HL-60/S4 treated with retinoic acid at 250 ng/mL for 4 days and 3 days (cell line): ENCODE results near the gene CDK2AP2.
"Not testable (repeated sequence)": the region's sequence is repeated elsewhere in the genome, so short reads cannot be mapped to it uniquely, and the experiment has no call there.

Experiments
- in situ Hi-C: fragments of 300-500 bp; cut with MboI; formaldehyde crosslinking; loops from 2 replicates; pipeline ENCODE4 v1.7.0; 2022; ENCODE audit warnings: low sequenced_read_pairs

CDK2AP2 gene

GRCh38 chr11:67524480-67524808 is 16.5 kb upstream of the CDK2AP2 start:
- in situ Hi-C loops: no loop called here

GRCh38 chr11:67523556-67524479 is 15.9 kb upstream of the CDK2AP2 start:
- in situ Hi-C loops: no loop called here

- in situ Hi-C loops: no loop called here
Measured at GRCh38 chr11:67522844-67523555, 15.0 kb upstream of the CDK2AP2 start, which contains the start of gene CABP2. CABP2 (minus strand) TSS chr11:67523446; CDS start chr11:67523326, 120 bp downstream.

GRCh38 chr11:67522338-67522737 is 14.4 kb upstream of the CDK2AP2 start:
- in situ Hi-C loops: no loop called here

GRCh38 chr11:67521924-67522323 is 14.0 kb upstream of the CDK2AP2 start:
- in situ Hi-C loops: no loop called here

GRCh38 chr11:67520856-67521824 is 13.2 kb upstream of the CDK2AP2 start:
- in situ Hi-C loops: no loop called here

GRCh38 chr11:67519726-67520125 is 11.8 kb upstream of the CDK2AP2 start:
- in situ Hi-C loops: no loop called here

GRCh38 chr11:67517784-67518552 is 10.0 kb upstream of the CDK2AP2 start:
- in situ Hi-C loops: no loop called here

GRCh38 chr11:67516806-67517205 is 8.8 kb upstream of the CDK2AP2 start:
- in situ Hi-C loops: no loop called here

- in situ Hi-C loops: no loop called here
Measured at GRCh38 chr11:67514116-67514515, 6.2 kb upstream of the CDK2AP2 start.

- in situ Hi-C loops: not testable (repeated sequence)
Measured at GRCh38 chr11:67511558-67511957, 3.6 kb upstream of the CDK2AP2 start.

GRCh38 chr11:67510023-67510345 is 2.0 kb upstream of the CDK2AP2 start:
- in situ Hi-C loops: no loop called here

- in situ Hi-C loops: no loop called here
Measured at GRCh38 chr11:67508486-67509121, 642 bp upstream of the CDK2AP2 start.

- in situ Hi-C loops: no loop called here
Measured at GRCh38 chr11:67507242-67507863, 609 bp downstream of the CDK2AP2 start.

GRCh38 chr11:67506426-67507051 is 1.4 kb downstream of the CDK2AP2 start:
- in situ Hi-C loops: no loop called here

- in situ Hi-C loops: no loop called here
Measured at GRCh38 chr11:67505605-67506396, 2.2 kb downstream of the CDK2AP2 start.

- in situ Hi-C loops: no loop called here
Measured at GRCh38 chr11:67504950-67505581, 2.9 kb downstream of the CDK2AP2 start, which contains the start of gene PITPNM1. PITPNM1 (minus strand) TSS chr11:67505363; CDS start chr11:67504180, 1,183 bp downstream.
